KOPT-K1 (cell line): ENCODE measurements around the gene C20orf144.

Source experiments
- H3K27ac ChIP-seq: fragments of 200-600 bp; sonication (generic); 2 replicates; pipeline ENCODE4 v1.5.1; 2016; ENCODE audit warnings: antibody characterized with exemption, mild to moderate bottlenecking, low read depth, low read length; ENCODE audit not compliant: poor library complexity, severe bottlenecking
- H3K36me3 ChIP-seq: fragments of 200-600 bp; sonication (generic); 2 replicates; pipeline ENCODE4 v1.5.1; 2017; ENCODE audit warnings: antibody characterized with exemption, mild to moderate bottlenecking, low read length, moderate library complexity; ENCODE audit not compliant: insufficient read depth
- H3K9me3 ChIP-seq: fragments of 200-600 bp; sonication (generic); 2 replicates; pipeline ENCODE4 v1.5.1; 2017; ENCODE audit warnings: antibody characterized with exemption, low read length, mild to moderate bottlenecking; ENCODE audit not compliant: insufficient read depth, poor library complexity, severe bottlenecking

C20orf144 gene

DNA sequence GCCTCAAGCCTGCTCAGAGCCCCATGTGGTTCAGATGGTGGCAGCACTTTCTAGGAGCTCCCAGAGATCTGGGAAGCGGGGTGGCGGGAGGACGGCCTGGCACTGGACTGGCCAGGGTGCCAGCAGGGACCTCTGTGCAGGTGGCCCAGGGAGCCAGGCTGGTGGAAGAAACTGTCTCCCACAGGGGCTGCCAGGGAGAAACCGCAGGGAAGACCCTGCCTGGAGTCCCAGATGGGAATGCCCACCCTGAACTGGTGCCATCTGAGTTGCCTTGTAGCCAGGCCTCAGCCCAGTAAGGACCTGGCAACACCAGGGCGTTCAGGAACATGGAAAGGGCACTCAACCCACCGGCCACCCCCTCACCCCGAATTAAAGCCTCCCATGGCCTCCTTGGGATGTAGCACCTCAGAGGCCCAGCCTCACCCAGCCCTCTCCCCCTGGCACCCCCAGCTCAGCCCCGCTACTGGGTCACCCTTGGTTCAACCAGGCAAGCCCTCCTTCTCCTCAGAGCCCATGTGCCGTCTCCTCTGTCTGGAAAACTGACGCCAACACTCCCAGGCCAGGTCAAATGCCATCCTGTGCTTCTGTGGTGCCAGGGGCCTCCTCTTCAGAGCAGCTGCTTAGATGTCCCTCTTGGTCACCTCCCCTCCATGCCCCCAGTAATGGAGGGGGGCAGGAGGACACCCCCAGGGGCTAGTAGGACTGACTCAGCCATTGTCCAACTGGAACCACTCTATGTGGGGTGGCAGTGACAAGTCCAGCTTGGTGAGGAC, 5.9 kb upstream of the C20orf144 start:
- Histone ChIP-seq H3K36me3 (peaks cover 47% of the 10 kb centered on the region), H3K27ac (no peak overlapping the region), H3K9me3 (no peaks in the 10 kb centered on the region)

DNA sequence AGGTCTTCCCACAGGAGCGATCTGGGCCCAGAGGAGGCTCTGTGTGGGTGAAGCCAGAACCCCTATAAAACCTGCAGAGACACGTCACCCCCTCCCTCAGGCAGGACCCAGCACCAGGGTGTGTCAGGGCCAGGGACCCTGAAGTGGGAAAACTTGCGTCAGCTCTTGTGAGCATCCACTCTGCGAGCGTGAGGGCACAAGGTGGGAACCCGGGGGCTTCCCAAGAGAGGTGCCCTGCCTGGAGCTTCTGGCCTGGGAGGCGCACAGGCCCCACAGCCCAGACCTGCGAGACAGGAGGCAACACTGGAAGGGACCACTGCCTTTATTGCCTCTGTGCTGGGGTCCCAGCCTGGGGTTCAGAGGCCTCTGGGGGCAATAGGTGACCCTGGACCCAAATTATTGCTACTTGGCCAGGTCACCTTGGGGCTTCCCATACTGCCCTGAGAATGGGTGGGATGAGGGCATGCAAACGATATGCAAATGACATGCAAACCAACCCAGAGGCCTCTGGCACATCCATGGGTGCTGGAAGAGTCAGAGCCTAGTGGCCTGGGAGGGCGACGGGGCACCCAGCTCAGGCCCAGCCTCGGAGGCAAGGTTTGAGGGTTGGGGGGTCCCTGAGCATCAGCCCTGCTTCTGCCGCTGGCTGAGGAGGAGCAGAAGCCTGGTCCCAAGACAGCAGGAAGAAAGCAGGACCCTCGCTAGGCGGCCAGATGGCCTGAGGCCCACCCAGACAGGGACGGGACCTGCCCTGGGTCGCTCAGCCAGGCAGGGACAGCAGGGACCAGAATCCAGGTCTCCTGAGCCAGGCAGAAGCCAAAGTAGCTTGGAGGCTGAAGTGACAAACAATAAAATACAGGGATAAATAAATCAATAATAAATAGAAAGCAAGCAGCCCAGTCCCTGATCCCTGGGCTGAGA, 5.1 kb upstream of the C20orf144 start:
- Histone ChIP-seq H3K36me3 (peaks cover 47% of the 10 kb centered on the region), H3K9me3 (no peaks in the 10 kb centered on the region), H3K27ac (no peak overlapping the region)

GRCh38 chr20:33657704-33658095, 4.4 kb upstream of the C20orf144 start:
- H3K36me3 ChIP-seq: peaks cover 47% of the 10 kb centered on the region
- H3K27ac ChIP-seq: no peak overlapping the region

GRCh38 chr20:33658510-33658909, 3.6 kb upstream of the C20orf144 start:
- H3K9me3 ChIP-seq: no peaks in the 10 kb centered on the region
- H3K27ac ChIP-seq: no peak overlapping the region

More at GRCh38 chr20:33657704-33658095, 4.4 kb upstream of the C20orf144 start:
- H3K9me3 ChIP-seq: no peaks in the 10 kb centered on the region

GRCh38 chr20:33658929-33659328, 3.2 kb upstream of the C20orf144 start:
- Histone ChIP-seq H3K9me3 (no peaks in the 10 kb centered on the region), H3K36me3 (peaks cover 47% of the 10 kb centered on the region), H3K27ac (no peak overlapping the region)

More at GRCh38 chr20:33658510-33658909, 3.6 kb upstream of the C20orf144 start:
- peaks cover 47% of the 10 kb centered on the region for H3K36me3 ChIP-seq

GRCh38 chr20:33659341-33660034, 2.6 kb upstream of the C20orf144 start:
- no peak overlapping the region for H3K27ac ChIP-seq
- peaks cover 47% of the 10 kb centered on the region for H3K36me3 ChIP-seq
- H3K9me3 ChIP-seq: no peaks in the 10 kb centered on the region

DNA sequence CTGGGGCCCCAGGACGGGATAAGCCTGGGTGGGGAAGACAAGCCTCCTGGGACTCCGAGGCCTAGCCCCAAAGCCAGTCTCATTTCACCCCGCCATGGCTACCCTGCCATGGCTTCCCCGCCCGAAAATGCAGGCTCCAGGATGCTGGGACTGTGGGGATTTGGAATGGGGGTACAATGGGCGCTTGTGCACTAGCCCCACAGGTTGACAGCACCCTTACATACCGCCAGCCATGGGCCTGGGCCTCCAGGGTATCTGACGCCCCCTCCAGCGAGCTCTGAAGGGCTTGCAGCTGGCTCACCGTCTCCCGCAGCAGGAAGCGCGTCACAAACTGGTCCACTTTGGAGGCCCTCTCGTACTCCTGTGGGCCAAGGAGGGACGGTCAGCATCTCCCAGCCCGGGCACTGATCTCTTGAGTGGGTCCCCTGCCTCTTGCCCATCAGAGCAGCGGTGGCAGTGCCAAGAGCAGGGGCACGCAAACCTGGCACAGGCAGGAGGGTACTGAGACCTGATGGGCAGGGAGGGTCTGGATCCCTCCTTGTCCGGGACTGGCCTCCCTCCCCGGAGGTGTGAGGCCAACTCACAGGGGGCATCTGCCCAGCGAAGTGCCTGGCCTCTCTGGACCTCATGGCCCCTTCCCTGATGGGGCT, 2.0 kb upstream of the C20orf144 start:
- no peak overlapping the region for H3K27ac ChIP-seq
- H3K36me3 ChIP-seq: peaks cover 47% of the 10 kb centered on the region
- no peaks in the 10 kb centered on the region for H3K9me3 ChIP-seq

DNA sequence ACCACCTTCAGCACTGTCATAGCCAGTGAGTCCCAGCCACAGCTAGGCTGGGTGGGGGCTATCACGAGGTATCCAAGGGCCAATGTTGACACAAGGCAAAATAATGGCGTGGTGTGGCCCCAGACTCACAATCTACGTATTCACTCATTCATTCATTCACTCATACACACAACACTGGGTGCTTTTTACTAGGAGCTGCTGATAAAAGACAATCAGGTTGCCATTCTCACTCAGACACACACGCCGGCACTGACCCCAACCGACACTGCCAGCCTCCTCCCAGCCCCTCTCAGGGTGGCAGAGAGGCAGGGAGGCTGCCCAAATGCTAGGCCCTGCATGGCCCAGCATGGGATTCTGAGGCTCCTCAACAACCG, 1.5 kb upstream of the C20orf144 start:
- H3K36me3 ChIP-seq: peaks cover 47% of the 10 kb centered on the region
- H3K27ac ChIP-seq: no peak overlapping the region
- no peaks in the 10 kb centered on the region for H3K9me3 ChIP-seq

- peaks cover 47% of the 10 kb centered on the region for H3K36me3 ChIP-seq
- H3K27ac ChIP-seq: peak overlapping the region; percentile 80
- H3K9me3 ChIP-seq: no peaks in the 10 kb centered on the region
Observed at GRCh38 chr20:33663161-33664084, 1.3 kb downstream of the C20orf144 start.

DNA sequence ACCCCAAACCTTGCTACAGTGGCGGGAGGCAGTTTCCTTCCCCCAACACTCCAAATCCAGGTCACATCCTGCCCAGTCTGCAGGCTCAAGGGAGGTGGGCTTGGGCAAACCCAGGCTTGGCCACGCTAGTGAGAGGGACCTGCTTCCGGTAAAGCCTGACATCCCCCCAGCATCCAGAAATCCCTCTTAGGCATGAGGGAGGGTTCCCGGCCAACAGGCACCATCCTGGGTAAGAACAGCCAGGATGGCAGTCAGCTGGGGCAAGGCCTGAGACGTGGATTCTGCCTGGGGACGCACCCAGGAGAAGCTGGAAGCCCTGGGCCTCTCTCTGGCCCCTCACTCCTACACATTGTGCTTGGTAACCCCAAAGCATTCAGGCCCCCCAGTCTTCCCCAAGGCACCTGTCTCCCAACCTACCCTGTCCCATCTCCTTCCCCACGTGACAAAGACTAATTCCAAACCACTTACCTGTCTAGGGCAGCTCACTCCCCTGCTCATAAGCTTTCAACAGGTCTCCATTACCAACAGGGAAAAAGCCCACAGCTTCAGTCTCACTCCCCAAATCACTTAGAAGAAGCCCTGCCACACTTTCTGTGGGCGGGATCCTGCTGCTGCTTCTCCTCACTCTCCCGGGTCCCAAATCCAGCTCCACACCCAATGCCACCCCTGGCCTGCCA, 2.1 kb downstream of the C20orf144 start:
- H3K27ac ChIP-seq: peak overlapping the region; percentile 80
- H3K9me3 ChIP-seq: no peaks in the 10 kb centered on the region
- H3K36me3 ChIP-seq: peaks cover 47% of the 10 kb centered on the region

- no peak overlapping the region for H3K27ac ChIP-seq
- H3K9me3 ChIP-seq: no peaks in the 10 kb centered on the region
- H3K36me3 ChIP-seq: peaks cover 47% of the 10 kb centered on the region
Observed at GRCh38 chr20:33664762-33665144, 2.6 kb downstream of the C20orf144 start.

- Histone ChIP-seq H3K27ac (no peak within 1 kb of the TSS), H3K36me3 (peaks cover 56% of the 10 kb centered on the region), H3K9me3 (no peaks in the 10 kb centered on the region)
Observed at GRCh38 chr20:33666293-33667244, 4.4 kb downstream of the C20orf144 start, which contains the start of gene ACTL10. Gene ACTL10 (plus strand): TSS chr20:33666943. CDS start chr20:33667498, 555 bp downstream.
